ENCODE measurements around the gene TRRAP. TPM values are rescaled to one million over a fixed set of nuclear protein-coding genes. Genes with fewer than 3 reads are reported as not detected.

Gene TRRAP
- polyA plus RNA-seq, 5 donors, result 29.4 to 41.1 (median 31.4) TPM

- no peak for DNase-seq
These were observed 126.6 kb downstream of the TRRAP start for GRCh38 chr7:99004781-99005500.

DNA sequence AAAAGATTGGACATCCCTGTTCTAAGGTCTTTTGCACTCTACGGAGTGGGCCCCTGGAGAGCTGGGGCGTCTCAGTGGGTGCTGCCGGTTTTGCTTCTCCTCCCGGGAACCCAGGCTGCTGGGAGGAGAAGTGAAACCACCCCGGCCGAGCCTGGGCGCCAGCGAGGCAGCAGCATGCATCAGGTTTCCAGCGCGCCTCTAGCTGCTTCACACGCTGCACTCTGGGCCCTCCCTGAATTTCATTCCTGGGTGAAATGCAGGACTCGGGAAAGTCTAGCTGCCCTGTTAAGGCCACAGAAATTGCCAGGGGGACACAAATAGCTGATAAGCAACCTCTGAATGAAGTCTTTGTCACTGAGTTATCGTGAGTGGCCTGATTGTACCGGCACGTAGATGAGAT is 127.4 kb downstream of the TRRAP start:
- DNase-seq, result no peak

DNA sequence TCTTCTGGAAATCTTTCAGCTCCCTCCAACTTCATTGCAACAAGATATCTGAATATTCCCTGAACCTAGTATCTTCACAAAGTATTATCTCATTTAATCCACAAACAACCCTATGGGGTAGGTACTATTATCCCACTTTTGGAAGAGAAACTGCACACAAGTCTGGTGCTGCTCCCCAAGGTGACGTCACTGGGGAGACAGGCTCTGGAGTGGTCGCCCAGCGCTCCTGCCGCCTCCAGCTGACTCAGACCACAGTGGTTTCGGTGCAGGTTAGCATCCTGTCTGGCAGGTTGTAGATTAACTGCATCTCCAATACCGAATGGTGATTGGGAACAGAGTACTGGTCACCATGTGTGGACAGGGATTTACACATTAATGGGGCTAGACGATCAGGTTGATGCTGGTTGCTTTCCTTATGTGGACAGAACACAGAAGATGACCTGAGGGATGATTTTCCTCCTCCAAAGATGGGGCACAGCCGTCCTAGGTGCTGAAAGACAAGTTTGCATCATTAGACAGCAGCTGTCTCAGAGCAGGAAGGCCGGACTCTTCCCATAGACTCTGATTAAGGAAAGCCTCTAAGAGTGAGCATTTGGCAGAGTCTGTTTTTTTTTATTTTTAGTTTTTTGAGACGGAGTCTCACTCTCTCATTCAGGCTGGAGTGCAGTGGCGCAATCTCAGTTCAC is 128.6 kb downstream of the TRRAP start:
- no peak for DNase-seq

- DNase-seq, result no peak
These were observed 129.9 kb downstream of the TRRAP start for GRCh38 chr7:99008181-99008631.

DNA sequence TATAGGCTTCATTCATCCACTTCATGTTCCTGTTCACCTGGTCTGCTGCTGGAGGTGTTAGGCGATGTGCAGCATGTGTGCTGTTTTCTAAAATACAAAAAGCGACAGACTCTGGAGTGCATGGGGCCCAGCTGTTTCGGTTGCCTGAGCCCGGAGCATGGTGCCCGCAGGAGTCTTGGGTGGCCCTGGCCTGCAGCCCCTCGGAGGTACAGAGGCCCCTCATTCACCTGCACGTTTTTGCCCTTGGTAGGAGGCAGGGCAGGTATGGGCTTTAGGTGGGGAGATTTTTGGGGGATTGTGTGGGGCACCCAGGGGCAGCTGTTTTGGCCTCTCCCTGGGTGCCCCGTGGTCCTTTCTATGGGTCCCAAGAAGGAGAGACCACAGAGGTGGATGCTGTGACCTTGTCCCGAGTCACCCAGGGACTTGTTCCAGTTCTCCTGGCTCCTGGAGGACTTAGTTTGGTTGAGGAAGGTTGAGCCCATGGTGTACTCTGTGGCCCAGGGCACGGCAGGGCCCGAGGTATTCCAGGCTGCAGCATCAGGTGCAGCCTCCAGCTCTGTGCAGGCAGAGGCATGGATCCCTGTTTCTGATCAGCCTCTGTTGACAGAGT is 130.7 kb downstream of the TRRAP start:
- DNase-seq, result no peak

DNA sequence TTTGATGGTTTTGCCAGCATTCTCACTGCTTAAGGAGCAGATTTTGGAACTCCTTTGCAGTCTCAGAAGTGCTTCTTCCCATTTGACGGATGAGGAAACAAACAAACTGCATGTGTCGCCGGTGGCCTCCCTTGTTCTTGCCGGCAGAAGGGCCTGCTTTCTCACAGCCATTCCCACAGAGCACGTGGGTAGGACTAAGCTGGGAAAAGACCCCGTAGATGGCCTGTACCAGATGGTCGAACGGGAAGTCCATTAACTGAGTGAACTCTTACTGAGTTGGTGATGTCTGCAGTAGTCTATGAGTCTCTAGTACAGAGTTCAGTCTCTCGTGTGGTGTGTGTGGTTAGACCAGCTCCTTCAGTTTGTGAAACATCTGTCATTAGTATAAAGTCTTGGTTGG is 131.9 kb downstream of the TRRAP start:
- no peak for DNase-seq

DNA sequence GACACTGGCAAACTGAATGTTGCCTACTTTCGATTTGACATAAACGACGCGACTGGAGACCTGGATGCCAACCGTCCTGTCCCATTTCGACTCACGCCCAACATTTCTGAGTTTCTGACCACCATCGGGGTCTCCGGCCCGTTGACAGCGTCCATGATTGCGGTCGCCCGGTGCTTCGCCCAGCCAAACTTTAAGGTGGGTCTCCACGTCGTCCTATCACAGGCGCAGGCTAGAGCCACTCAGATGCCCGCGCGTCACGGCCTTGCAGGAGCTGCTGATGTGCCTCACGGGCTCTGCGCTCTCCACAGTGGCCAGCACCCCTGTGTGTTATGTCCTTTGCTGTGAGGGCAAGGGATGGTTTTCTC is 133.0 kb downstream of the TRRAP start:
- no peak for DNase-seq

- DNase-seq, result no peak
These were observed 133.5 kb downstream of the TRRAP start for GRCh38 chr7:99011706-99012404.

GRCh38 chr7:99012722-99013121 is 134.4 kb downstream of the TRRAP start:
- DNase-seq, result no peak

DNA sequence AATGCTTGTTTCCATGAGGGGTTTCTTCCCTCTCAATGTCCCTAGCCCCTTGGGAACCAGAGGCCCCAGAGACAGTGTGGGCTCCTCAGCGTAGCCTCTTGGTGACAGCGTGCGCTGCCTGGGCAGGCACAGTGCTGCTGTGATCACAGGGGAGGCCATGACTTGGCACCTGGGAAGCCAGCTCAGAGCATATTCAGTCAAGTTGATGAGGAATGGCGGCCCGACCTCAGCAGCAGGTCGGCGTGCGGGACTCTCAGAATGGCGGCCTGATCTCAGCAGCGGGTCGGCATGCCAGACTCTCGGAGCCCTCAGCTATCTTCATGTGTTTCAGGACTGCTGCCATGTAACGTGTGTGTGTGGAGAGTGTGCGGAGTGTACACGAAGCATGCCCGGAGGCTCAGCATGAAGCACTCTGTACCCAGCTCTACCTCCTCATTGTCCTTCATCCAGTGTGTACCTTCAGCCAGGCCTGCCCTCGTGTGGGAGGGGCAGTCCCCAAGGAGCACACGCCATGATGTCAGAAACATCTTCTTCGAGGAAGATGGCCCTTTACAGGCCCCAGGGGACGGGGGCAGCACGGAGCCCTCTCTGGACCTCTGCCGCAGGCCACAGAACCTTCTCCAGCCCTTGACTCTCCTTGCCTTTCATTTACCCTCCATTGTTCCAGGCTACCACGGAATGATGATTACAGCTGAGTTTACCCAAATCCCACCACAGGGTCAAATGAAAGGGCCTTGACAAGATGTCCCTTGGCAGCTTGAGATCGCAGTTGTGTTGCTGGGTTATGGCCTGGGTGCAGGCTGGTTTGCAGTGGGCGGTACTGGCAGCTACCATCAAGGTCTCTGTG is 135.2 kb downstream of the TRRAP start:
- DNase-seq, result no peak

- no peak for DNase-seq
These were observed 136.0 kb downstream of the TRRAP start for GRCh38 chr7:99014113-99014985.

DNA sequence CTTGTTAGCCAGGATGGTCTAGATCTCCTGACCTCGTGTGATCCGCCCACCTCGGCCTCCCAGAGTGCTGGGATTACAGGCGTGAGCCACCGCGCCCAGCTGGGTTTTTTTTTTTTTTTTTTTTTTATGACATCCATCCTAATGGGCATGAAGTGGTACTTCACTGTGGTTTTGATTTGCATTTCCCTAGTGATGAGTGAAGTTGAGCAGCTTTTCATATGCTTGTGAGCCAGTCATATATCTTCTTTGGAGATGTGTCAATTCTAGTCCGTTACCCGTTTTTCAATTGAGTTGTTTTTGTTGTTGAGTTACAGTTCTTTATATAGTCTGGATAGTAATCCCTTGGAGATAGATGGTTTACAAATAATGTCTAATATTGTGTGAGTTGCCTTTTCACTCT is 137.9 kb downstream of the TRRAP start:
- DNase-seq, result no peak

GRCh38 chr7:99019523-99020412 is 141.4 kb downstream of the TRRAP start:
- DNase-seq, result no peak

DNA sequence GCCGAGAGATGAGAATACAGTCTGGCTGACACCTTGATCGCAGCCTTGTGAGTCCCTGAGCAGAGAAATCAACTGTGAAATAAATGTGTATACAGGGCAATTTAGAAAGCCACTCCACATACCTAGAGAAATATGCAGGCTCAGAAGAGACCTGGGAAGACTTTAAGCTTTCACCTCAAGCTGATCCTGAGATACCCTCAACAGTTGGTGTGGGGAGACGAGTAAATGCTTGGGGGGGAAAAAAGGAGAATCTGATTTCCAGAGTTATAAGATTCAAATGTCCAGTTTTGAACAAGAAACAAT is 142.0 kb downstream of the TRRAP start:
- no peak for DNase-seq

- DNase-seq, result no peak
These were observed 143.7 kb downstream of the TRRAP start for GRCh38 chr7:99021941-99022560.

GRCh38 chr7:99024066-99024465 is 145.7 kb downstream of the TRRAP start:
- DNase-seq, result no peak

GRCh38 chr7:99027241-99027640 is 148.9 kb downstream of the TRRAP start:
- DNase-seq, result no peak

DNA sequence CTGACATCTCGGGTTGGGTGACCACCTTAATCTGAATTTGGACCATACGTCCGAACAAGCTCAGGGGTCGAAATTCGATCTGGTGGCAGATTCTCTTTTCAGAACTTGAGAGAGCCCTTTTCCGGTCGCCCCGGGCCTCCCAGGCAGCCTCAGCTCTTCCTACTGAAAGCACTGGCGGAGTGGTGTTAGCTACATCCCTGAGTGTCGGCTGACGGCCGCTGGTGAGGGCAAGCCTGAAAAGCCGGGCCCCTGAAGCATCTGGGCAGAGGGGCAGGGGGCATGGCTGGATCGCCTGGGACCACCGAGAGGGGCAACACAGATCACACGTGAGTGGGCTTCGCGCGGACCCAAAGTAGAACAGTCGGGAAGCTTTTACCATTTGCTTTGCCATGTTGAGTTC is 149.5 kb downstream of the TRRAP start:
- no peak for DNase-seq
